ENCODE data around the gene C1orf35. TPM values are rescaled to one million over a fixed set of nuclear protein-coding genes. Genes with fewer than 3 reads are reported as not detected.

C1orf35 gene
- polyA plus RNA-seq, 3 donors: 20.8 to 26.1 (median 23.3) TPM

DNA sequence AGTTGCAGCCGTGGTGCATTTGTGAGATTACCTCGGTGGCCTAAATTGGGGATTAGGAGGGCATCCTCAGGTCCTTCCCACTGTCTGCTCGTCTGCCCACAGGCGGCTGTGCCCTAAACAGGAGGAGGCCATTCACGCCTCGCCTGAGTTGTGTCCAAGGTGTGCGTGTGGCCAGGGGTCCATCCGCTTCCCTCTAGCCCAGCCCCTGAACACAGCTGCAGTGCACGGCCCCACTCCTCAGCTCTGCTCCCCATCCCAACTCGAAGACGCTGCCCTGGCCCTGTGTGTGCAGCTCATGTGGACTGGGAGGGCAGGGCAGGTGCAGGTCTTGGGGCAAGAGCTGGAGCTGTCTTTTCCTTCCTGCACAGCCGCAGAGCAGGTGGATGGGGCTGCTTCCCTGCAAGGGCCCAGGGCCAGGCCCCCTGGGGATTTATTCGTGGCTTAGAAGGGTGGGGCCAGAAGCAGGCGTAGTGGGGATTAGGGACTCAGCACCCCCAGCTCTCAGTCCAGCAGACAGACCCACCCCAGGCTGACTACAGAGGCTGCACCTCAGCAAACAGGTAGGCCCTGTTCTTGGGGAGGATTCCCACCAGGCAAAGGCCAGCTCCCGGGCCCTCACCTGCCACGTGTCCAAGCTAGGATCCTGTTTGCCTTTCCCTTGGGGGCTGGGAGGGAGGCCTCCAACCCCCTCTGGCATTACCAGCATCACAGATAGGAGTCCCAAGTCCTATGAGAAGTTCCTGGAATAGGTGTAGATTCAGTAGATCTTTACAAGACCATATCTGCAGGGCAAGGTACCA, 41.3 kb upstream of the C1orf35 start:
- DNase-seq: no peak

DNA sequence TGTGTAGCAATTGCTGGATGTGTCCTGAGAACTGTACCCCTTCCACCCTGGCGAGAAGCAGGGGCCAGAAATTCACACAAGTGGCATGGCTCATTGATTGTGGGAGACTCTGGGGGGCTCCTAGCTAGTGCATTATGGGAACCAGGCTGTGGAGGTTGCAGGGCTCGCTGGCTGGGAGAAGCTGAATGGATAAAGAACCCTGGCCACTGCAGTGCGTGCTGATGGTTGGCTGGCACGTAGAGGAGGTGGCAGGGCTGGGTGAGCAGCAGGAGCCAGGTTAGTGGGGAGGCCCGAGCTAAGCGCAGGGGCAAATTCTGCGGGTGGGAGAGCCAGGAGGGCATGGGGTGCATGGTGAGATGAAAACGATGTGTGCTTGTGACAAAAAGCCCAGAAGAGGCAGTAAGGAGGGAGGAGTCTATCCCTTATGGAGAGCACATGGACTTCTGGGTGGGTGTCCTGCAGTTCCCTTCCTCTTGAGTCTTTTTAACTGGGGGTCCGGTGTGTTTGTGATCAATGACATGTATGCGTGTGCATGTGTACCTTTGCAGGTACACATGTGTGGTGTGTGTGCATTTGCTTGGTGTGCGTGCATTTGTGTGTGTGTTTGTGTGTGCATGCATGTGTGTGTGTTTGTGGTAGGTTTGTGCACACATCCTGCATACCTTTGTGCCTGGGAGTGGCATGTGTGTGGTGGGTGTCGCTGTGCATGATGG, 40.5 kb upstream of the C1orf35 start:
- DNase-seq: no peak

DNA sequence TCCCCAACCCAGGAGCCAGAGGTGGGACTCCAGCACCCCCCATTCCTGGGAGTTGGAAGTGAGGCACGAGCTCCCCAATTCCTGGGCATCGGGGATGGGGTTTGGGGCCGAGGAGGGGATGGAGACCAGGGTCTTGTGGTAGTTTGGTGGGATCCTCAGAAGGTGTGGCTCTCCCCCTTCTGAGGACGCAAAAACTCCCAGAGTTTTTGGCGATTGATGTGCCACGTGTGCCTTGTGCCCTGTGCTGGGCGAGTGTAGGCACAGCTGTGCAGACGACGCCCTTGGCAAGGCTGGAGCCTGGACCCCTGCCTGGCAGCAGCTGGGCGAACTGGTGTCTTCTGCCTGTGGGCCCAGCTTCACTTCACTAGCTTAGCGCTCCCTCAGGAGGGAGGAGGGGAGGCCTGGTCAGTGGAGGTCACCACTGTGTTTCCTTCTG, 39.6 kb upstream of the C1orf35 start:
- no peak for DNase-seq

- DNase-seq: no peak
These were observed 39.1 kb upstream of the C1orf35 start for GRCh38 chr1:228142155-228142691.

- no peak for DNase-seq
These were observed 38.3 kb upstream of the C1orf35 start for GRCh38 chr1:228141226-228142044.

- DNase-seq: no peak
These were observed 37.6 kb upstream of the C1orf35 start for GRCh38 chr1:228140724-228141225.

DNA sequence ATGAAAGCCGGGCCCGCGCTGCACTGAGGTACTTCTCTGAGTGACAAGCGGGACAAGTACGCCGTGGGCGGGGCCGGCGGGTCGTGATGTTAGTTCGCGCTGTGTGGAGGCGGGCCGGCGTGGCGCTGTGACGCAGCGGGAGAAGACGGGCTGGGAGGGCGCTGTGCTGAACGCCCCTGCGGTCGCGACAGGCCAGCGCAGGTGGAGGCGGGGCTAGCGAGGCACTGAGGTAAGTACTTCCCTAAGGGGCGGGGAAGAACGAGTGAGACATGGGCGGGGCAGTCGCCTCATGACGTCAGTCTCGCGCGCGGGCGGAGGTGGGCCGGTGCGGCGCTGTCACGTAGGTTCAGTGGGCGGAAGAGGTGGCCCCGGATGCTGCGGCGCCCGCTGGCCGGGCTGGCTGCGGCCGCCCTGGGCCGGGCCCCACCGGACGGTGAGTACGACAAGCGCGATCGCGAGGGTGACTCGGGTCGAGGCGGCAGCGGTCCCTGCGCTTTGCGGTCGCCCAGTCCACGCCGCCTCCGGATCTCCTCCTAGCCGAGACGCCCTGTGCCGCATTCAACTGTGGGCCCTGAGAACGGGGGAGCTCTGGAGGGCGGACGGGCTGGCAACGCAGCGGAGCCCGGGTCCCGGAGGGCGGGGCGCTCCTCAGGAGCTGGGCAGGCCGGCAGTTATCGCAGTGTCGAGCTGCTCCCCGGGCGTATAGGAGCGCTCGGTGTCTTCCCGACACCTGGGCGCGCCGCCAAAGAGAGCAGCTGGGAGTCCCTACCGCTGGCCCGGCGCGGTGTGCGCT, 37.0 kb upstream of the C1orf35 start, which contains the start of gene GUK1:
Gene GUK1 (plus strand): TSS at position 349 of the 793 bp plus-strand sequence. CDS start 24 bp downstream, at position 373.
- DNase-seq: peak; percentile 98

DNA sequence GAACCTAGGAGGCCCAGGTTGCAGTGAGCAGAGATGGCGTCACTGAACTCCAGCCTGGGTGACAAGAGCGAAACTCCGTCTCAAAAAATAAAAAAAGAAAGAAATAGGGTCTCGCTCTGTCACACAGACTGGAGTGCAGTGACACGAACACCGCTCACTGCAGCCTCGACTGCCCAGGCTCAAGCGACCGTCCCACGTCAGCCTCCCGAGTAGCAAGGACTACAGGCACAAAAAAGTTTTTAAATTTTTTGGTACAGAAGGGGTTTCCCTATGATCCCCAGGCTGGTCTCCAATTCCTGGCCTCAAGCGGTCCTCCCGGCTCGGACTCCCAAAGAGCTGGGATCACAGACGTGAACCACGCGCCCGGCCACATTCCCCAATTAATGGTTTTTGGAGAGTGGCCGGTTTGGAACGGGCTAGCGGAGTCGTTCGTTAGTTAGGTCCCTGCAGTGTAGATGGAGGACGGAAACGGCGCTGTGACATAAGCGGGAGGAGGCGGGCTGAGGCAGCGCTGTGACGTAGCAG, 36.3 kb upstream of the C1orf35 start:
- no peak for DNase-seq

- no peak for DNase-seq
These were observed 33.8 kb upstream of the C1orf35 start for GRCh38 chr1:228136901-228137300.

GRCh38 chr1:228134591-228134990, 31.5 kb upstream of the C1orf35 start:
- no peak for DNase-seq

DNA sequence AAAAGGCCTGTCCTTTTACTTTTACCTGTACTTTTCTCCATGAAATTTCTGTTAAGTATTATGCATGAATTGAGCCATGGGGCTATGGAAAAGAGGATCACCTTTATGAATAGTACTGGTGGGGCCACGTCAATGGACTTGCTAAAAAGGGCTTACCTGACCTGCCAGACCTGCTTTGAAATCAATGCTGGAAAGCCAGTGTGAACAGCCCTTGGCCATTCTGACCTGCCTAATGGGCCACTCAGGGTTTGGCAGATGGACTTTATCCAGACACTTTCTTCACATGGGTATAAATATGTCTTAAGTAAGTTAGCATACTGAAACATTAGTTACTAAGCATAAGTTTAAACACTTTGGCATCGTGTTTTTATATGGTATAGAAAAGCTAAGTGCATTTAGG, 28.6 kb upstream of the C1orf35 start:
- DNase-seq: no peak

- DNase-seq: no peak
These were observed 22.1 kb upstream of the C1orf35 start for GRCh38 chr1:228125185-228125584.

DNA sequence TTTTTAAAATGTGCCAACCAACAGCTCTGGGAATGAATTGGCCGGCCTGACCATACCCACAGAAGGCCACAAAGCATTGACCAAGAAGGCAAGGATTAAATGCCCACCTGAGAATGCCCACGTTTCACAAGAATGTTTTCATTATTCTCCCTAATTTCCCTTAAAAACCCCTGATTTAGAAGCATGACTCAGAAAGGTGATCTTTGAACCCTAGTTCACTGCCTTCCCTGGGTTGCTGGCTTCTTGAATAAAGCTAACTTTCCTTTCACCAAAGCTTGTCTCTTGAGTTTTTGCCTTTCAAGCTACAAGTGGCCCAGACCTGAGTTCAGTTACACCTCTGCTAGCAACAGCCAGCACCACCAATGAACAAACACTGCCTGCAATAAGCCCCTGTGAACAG, 20.4 kb upstream of the C1orf35 start:
- no peak for DNase-seq

GRCh38 chr1:228122921-228123441, 19.9 kb upstream of the C1orf35 start:
- DNase-seq: no peak

GRCh38 chr1:228120857-228121489, 17.8 kb upstream of the C1orf35 start:
- DNase-seq: no peak

- DNase-seq: no peak
These were observed 17.2 kb upstream of the C1orf35 start for GRCh38 chr1:228120351-228120750.

DNA sequence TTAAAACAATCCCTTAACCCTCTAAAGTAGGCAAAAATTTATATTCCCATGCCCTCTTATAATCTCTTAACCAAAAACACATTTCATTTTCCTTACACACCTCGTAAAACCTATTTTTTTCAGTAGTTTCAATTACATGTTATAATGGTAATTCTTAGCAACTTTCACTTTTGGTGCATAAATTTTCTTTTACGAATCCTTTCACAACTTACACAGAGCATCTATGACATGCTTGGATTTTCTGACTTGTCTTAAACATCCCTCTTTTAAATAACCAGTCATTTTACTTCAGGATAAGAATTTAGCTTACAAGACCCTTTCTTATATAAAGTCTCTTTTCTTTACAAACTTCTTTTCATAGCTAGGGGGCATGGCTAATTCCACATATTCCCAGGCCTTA, 14.9 kb upstream of the C1orf35 start:
- no peak for DNase-seq

DNA sequence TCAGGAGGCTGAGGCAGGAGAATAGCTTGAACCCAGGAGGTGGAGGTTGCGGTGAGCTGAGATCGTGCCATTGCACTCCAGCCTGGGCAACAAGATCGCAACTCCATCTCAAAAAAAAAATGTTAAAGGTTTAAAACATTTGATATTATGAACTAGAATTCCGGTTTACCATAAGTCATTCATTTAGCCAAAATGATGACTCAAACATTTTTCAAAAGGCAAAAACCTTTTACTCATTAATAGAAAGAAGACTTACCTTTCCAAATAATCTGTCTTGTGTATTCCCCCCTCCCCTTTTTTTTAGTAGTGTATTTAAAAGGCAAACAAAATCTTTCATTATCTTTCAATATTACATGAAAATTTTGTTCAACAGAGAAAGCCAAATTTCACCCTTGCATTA, 14.2 kb upstream of the C1orf35 start:
- no peak for DNase-seq

DNA sequence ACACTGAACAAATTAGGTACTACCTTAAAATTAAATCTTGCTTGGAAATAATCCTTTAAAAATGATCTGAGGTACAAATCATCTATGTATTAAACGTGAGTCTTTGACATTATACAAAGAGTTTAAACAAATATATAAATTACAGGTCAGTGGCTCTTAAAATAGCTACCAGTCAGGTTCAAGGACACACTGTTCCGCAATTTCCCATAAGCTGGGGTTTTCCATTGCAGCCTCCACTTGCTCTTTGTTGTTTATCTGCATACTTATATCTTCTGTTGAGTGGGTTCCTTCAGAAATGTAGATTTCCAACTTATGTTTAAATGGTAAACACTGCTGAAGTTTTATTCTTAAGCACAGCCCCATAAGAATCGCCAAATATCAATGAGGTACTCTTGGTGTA, 11.7 kb upstream of the C1orf35 start:
- no peak for DNase-seq

DNA sequence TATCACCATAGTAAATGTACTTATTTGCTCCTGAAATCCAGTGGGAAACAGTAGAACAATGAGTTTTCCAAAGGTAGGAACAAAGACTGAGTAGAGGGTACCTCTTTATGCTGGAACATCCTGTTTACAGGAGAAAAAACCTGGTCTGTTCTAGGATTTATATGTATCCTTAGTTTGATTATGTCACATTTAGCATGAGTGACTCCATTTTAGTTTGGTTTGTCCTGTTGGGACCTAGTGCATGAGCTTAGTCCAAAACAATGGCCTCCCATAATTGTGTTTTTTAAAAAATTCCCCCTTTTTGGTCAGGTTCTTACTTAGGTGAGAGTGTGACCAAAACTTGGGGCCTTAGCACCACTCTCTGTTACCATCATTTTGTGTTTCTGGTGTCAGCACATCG, 9.5 kb upstream of the C1orf35 start:
- no peak for DNase-seq
